ENCODE measurements around the gene GJA3.

GRCh38 chr13:20175406-20175794, 14.5 kb upstream of the GJA3 start:
- TF ChIP-seq CTCF (IDR thresholded peaks at IDR 0.05; ENCODE audit: low read depth, low read length, poor library complexity, severe bottlenecking) (no peak), EZH2phosphoT487 (IDR thresholded peaks at IDR 0.05; ENCODE audit: borderline replicate concordance, low read length) (no peak)

Data from DOHH2 (cell line).